Stimulated activated CD8-positive, alpha-beta memory T cell treated with anti-CD3 and anti-CD28 coated beads, Interleukin-4, amount 100 ng/mL, for 24 hours (primary cell): Measurements from ENCODE around the gene AMDHD2.
"Not testable (repeated sequence)": the region's sequence is repeated elsewhere in the genome, so short reads cannot be mapped to it uniquely, and the experiment has no call there.

ENCODE experiments used
- DNase-seq: peaks from one replicate; pipeline ENCODE4 v3.0.0-alpha.2; 2020; ENCODE audit warnings: low read depth

The AMDHD2 gene

GRCh38 chr16:2580143-2580542 is 60.0 kb downstream of the AMDHD2 start:
- DNase-seq = not testable (repeated sequence)

GRCh38 chr16:2580818-2581217 is 60.6 kb downstream of the AMDHD2 start:
- DNase-seq = not testable (repeated sequence)
